GM19328 (cell line): Measurements from ENCODE around the gene PRG2.
A peak's percentile ranks its signal among the peaks of the same experiment; 100 is the strongest.
"Not testable (repeated sequence)": the region's sequence is repeated elsewhere in the genome, so short reads cannot be mapped to it uniquely, and the experiment has no call there.

Source experiments
- ATAC-seq: cut with Tn5 transposase; IDR thresholded peaks from one replicate; pipeline ENCODE4 v1.9.1; 2021; ENCODE audit warnings: mild to moderate bottlenecking, moderate library complexity; ENCODE audit not compliant: unreplicated experiment

Gene PRG2

GRCh38 chr11:57348636-57349313 lies 41.7 kb downstream of the PRG2 start:
- ATAC-seq, result no peak

- ATAC-seq, result no peak
Observed at GRCh38 chr11:57348052-57348451, 42.4 kb downstream of the PRG2 start.

GRCh38 chr11:57347336-57347735 lies 43.1 kb downstream of the PRG2 start:
- ATAC-seq, result no peak

GRCh38 chr11:57345555-57346211 lies 44.8 kb downstream of the PRG2 start:
- peak; percentile 62 for ATAC-seq

GRCh38 chr11:57344826-57345225 lies 45.6 kb downstream of the PRG2 start:
- no peak for ATAC-seq

- ATAC-seq, result no peak
Observed at GRCh38 chr11:57343825-57344224, 46.6 kb downstream of the PRG2 start.

GRCh38 chr11:57342702-57343101 lies 47.7 kb downstream of the PRG2 start:
- ATAC-seq, result no peak

- ATAC-seq, result no peak
Observed at GRCh38 chr11:57341250-57341808, 49.1 kb downstream of the PRG2 start.

GRCh38 chr11:57340039-57340615 lies 50.3 kb downstream of the PRG2 start:
- ATAC-seq, result no peak

GRCh38 chr11:57339328-57339727 lies 51.1 kb downstream of the PRG2 start:
- ATAC-seq, result no peak

GRCh38 chr11:57338142-57338541 lies 52.3 kb downstream of the PRG2 start, which contains the start of gene P2RX3:
P2RX3 (plus strand) TSS chr11:57338352; CDS start chr11:57338551, 199 bp downstream.
- no peak for ATAC-seq

GRCh38 chr11:57336856-57337255 lies 53.6 kb downstream of the PRG2 start:
- ATAC-seq, result not testable (repeated sequence)
